Measurements from ENCODE around the gene C1QTNF7.

C1QTNF7 gene

GRCh38 chr4:15466596-15466995, 38.8 kb downstream of the C1QTNF7 start:
- DNase-seq: no peak

- DNase-seq: no peak
Observed at GRCh38 chr4:15469402-15470127, 41.7 kb downstream of the C1QTNF7 start, which contains the start of gene CC2D2A. Gene CC2D2A, plus strand, starts transcription at chr4:15469882. Its CDS starts 6,051 bp downstream, at chr4:15475933.

- DNase-seq: no peak
Observed at GRCh38 chr4:15470128-15470475, 42.3 kb downstream of the C1QTNF7 start.

- no peak for DNase-seq
Observed at GRCh38 chr4:15476396-15476795, 48.6 kb downstream of the C1QTNF7 start.

- no peak for DNase-seq
Observed at GRCh38 chr4:15478724-15479088, 50.9 kb downstream of the C1QTNF7 start.

GRCh38 chr4:15479089-15479912, 51.5 kb downstream of the C1QTNF7 start:
- DNase-seq: peak in 1 of 2 donors; percentile 27

GRCh38 chr4:15479913-15480185, 52.0 kb downstream of the C1QTNF7 start:
- DNase-seq: no peak

- no peak for DNase-seq
Observed at GRCh38 chr4:15481961-15482745, 54.3 kb downstream of the C1QTNF7 start.

GRCh38 chr4:15482842-15483241, 55.0 kb downstream of the C1QTNF7 start:
- DNase-seq: no peak

GRCh38 chr4:15488136-15488535, 60.3 kb downstream of the C1QTNF7 start:
- no peak for DNase-seq

- DNase-seq: no peak
Observed at GRCh38 chr4:15488658-15489470, 61.0 kb downstream of the C1QTNF7 start.

GRCh38 chr4:15489551-15489950, 61.7 kb downstream of the C1QTNF7 start:
- no peak for DNase-seq

- no peak for DNase-seq
Observed at GRCh38 chr4:15493411-15493810, 65.6 kb downstream of the C1QTNF7 start.

GRCh38 chr4:15495621-15496020, 67.8 kb downstream of the C1QTNF7 start:
- no peak for DNase-seq

All from CD4-positive, alpha-beta T cell treated with Interleukin-4 for 1 hour (primary cell).